ENCODE data around the gene OXNAD1.

The OXNAD1 gene

DNA sequence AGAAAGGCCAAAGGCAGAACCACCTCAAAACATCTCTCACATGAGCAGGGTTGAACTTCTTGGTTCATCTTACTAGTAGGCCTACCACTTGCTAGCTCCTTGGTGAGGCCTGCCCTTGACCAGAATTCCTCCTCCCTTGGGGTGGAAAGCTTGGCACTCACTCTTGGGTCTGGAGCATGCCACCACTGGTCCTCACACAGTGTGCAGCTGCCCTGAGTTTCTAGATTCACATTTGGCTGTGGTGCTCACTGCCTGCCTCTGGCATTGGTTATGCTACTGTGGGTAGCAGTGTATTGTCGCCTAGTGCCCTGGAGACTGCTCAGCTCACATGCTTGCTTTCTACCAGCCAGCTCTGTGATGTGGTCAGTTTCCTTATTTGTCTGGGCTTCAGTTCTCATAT lies 23.7 kb downstream of the OXNAD1 start:
- Histone ChIP-seq H3K36me3 (ENCODE audit: control insufficient read depth in 1 of 2, insufficient read depth in 2 of 2, low read depth in 1 of 2, low read length in 2 of 2) (peaks cover 0 to 25% of the 10 kb centered on the region in 2 experiments), H3K9me3 (ENCODE audit: control insufficient read depth, low read length) (peaks cover 5% of the 10 kb centered on the region), H3K4me2 (ENCODE audit: low read length, poor library complexity, severe bottlenecking) (no peak overlapping the region), H3K14ac (ENCODE audit: low read length in 2 of 2) (no peak overlapping the region), H3K18ac (ENCODE audit: low read depth in 1 of 2, low read length in 2 of 2) (no peak overlapping the region), H4K91ac (ENCODE audit: low read length) (peak overlapping the region; percentile 20), H3K4me1 (ENCODE audit: control insufficient read depth, insufficient read depth, low read depth, low read length) (no peaks in the 10 kb centered on the region), H3K23ac (ENCODE audit: low read length in 2 of 2) (no peak overlapping the region), H3K4ac (ENCODE audit: low read depth in 1 of 2, low read length in 2 of 2) (no peak overlapping the region), H2AFZ (ENCODE audit: low read depth, low read length) (no peak overlapping the region), H3K9ac (ENCODE audit: low read length) (peak overlapping the region; percentile 37), H2BK15ac (ENCODE audit: low read depth, poor library complexity, severe bottlenecking) (peak overlapping the region; percentile 56), H3K27me3 (ENCODE audit: control insufficient read depth in 1 of 2, insufficient read depth in 1 of 2, low read length in 2 of 2) (no peaks in the 10 kb centered on the region), H4K8ac (ENCODE audit: low read length) (peak overlapping the region; percentile 47), H2AK5ac (ENCODE audit: low read length, severe bottlenecking) (no peak overlapping the region), H2BK120ac (ENCODE audit: low read depth, low read length) (no peak overlapping the region), H3K4me3 (ENCODE audit: insufficient read depth in 1 of 2, low read depth in 1 of 2, low read length in 2 of 2) (no peak overlapping the region), H3K79me1 (replicated peaks; ENCODE audit: low read length, poor library complexity, severe bottlenecking) (peaks cover 5% of the 10 kb centered on the region), H3K27ac (ENCODE audit: low read length, poor library complexity, severe bottlenecking) (no peak overlapping the region), H2BK12ac (ENCODE audit: low read length in 2 of 2) (no peak overlapping the region), H2BK5ac (ENCODE audit: low read depth, low read length, poor library complexity, severe bottlenecking) (no peak overlapping the region)
- DNase-seq: no peak
- WGBS: 100% methylated on average over 1 of the region's 1 CpG

DNA sequence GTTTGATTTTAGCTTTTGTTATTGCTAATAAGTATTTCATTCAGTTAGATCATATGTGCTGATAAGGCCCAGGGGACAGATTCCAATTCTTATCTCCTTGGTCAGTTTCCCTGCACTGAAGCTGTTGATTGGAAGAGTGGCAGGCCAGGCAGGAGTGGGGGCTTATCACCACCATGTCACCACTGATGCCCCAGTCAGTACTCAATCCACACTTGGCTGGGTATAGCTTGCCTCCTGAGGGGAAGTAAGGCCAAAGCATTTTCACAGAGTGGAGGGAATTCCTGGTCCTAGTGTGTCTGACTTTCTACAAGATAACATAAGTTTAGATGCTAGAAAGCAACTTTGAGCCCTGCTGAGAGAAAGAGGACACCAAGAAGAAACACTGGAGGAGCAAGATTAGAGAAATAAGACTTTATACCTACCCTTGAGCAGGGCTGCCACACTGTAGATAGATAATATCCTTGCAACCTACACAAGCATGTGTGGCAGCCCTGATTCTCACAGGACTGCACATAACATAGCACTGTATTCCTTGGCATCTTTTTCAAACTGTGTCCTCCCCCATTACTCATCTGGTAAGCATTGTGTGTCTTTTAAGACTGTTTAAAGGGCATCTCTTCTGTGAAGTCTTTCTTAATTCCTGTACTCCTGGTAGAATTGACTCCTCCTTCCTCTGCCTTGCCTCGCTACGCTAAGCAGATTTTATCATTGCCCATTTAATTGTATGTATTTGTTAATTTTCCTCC lies 24.3 kb downstream of the OXNAD1 start:
- Histone ChIP-seq H3K4me2 (ENCODE audit: low read length, poor library complexity, severe bottlenecking) (no peak overlapping the region), H4K91ac (ENCODE audit: low read length) (no peak overlapping the region), H3K79me1 (replicated peaks; ENCODE audit: low read length, poor library complexity, severe bottlenecking) (peaks cover 5% of the 10 kb centered on the region), H3K18ac (ENCODE audit: low read depth in 1 of 2, low read length in 2 of 2) (no peak overlapping the region), H3K4me3 (ENCODE audit: insufficient read depth in 1 of 2, low read depth in 1 of 2, low read length in 2 of 2) (no peak overlapping the region), H3K9me3 (ENCODE audit: control insufficient read depth, low read length) (peaks cover 7% of the 10 kb centered on the region), H2BK5ac (ENCODE audit: low read depth, low read length, poor library complexity, severe bottlenecking) (no peak overlapping the region), H3K14ac (ENCODE audit: low read length in 2 of 2) (no peak overlapping the region), H3K4ac (ENCODE audit: low read depth in 1 of 2, low read length in 2 of 2) (no peak overlapping the region), H3K23ac (ENCODE audit: low read length in 2 of 2) (no peak overlapping the region), H4K8ac (ENCODE audit: low read length) (no peak overlapping the region), H3K36me3 (ENCODE audit: control insufficient read depth in 1 of 2, insufficient read depth in 2 of 2, low read depth in 1 of 2, low read length in 2 of 2) (peaks cover 0 to 18% of the 10 kb centered on the region in 2 experiments), H3K4me1 (ENCODE audit: control insufficient read depth, insufficient read depth, low read depth, low read length) (no peaks in the 10 kb centered on the region), H2BK15ac (ENCODE audit: low read depth, poor library complexity, severe bottlenecking) (no peak overlapping the region), H3K27me3 (ENCODE audit: control insufficient read depth in 1 of 2, insufficient read depth in 1 of 2, low read length in 2 of 2) (no peaks in the 10 kb centered on the region), H2AFZ (ENCODE audit: low read depth, low read length) (no peak overlapping the region), H2AK5ac (ENCODE audit: low read length, severe bottlenecking) (no peak overlapping the region), H3K9ac (ENCODE audit: low read length) (peak overlapping the region; percentile 37), H3K27ac (ENCODE audit: low read length, poor library complexity, severe bottlenecking) (no peak overlapping the region), H2BK120ac (ENCODE audit: low read depth, low read length) (no peak overlapping the region), H2BK12ac (ENCODE audit: low read length in 2 of 2) (no peak overlapping the region)
- no peak for DNase-seq
- WGBS: no CpG with 5 or more reads among the region's 2 CpGs

DNA sequence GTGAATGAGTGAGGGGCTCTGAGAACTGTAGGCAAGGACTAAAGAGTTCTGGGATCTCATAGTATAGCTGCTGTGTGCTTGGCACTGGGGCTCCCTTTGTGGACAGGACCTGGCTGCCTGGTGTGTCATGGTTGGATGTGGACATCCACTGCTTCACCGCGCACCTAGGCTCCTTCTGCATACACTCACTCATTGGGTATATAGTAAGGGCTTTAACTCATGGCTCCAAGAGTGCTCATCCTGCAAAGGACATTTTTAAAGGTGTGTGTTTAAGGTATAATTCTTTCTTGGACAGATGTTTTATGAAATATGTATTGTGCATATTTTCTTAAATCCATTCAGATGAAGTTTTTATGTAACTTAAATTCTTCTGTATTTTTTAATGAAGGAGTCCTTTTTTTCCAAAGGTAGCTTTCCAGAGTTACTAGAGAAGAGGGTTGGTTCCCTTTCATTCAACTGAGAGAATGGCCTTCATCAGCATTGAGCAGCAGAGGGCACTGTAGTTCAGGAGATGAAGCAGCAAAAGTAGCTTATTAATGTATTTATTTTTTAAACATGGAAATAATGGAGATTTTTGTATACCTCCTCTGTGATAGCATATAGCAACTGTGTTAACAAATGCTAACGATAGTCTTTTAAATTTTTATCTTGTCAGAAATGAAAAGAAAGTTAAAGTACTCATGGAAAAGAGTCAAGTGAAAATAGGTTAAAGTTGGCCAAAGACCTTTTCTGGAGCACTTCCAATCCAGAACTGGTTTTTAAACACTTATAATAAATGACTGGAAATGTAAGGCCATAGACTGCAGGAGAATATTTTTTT lies 25.2 kb downstream of the OXNAD1 start:
- Histone ChIP-seq H2BK120ac (ENCODE audit: low read depth, low read length) (no peak overlapping the region), H2AK5ac (ENCODE audit: low read length, severe bottlenecking) (no peak overlapping the region), H3K4me3 (ENCODE audit: insufficient read depth in 1 of 2, low read depth in 1 of 2, low read length in 2 of 2) (no peak overlapping the region), H3K9ac (ENCODE audit: low read length) (peak overlapping the region; percentile 37), H3K18ac (ENCODE audit: low read depth in 1 of 2, low read length in 2 of 2) (no peak overlapping the region), H4K8ac (ENCODE audit: low read length) (no peak overlapping the region), H2AFZ (ENCODE audit: low read depth, low read length) (no peak overlapping the region), H4K91ac (ENCODE audit: low read length) (no peak overlapping the region), H3K14ac (ENCODE audit: low read length in 2 of 2) (no peak overlapping the region), H3K23ac (ENCODE audit: low read length in 2 of 2) (no peak overlapping the region), H3K36me3 (ENCODE audit: control insufficient read depth in 1 of 2, insufficient read depth in 2 of 2, low read depth in 1 of 2, low read length in 2 of 2) (peaks cover 0 to 16% of the 10 kb centered on the region in 2 experiments), H2BK5ac (ENCODE audit: low read depth, low read length, poor library complexity, severe bottlenecking) (no peak overlapping the region), H3K4ac (ENCODE audit: low read depth in 1 of 2, low read length in 2 of 2) (peak overlapping the region in 1 of 2 experiments; percentile 48), H3K79me1 (replicated peaks; ENCODE audit: low read length, poor library complexity, severe bottlenecking) (peaks cover 5% of the 10 kb centered on the region), H3K4me2 (ENCODE audit: low read length, poor library complexity, severe bottlenecking) (no peak overlapping the region), H3K4me1 (ENCODE audit: control insufficient read depth, insufficient read depth, low read depth, low read length) (no peaks in the 10 kb centered on the region), H3K27ac (ENCODE audit: low read length, poor library complexity, severe bottlenecking) (no peak overlapping the region), H3K9me3 (ENCODE audit: control insufficient read depth, low read length) (peaks cover 7% of the 10 kb centered on the region), H2BK15ac (ENCODE audit: low read depth, poor library complexity, severe bottlenecking) (no peak overlapping the region), H2BK12ac (ENCODE audit: low read length in 2 of 2) (peak overlapping the region in 1 of 2 experiments; percentile 27), H3K27me3 (ENCODE audit: control insufficient read depth in 1 of 2, insufficient read depth in 1 of 2, low read length in 2 of 2) (no peaks in the 10 kb centered on the region)
- WGBS: 40% methylated on average over 1 of the region's 3 CpGs
- peak; percentile 65 for DNase-seq

DNA sequence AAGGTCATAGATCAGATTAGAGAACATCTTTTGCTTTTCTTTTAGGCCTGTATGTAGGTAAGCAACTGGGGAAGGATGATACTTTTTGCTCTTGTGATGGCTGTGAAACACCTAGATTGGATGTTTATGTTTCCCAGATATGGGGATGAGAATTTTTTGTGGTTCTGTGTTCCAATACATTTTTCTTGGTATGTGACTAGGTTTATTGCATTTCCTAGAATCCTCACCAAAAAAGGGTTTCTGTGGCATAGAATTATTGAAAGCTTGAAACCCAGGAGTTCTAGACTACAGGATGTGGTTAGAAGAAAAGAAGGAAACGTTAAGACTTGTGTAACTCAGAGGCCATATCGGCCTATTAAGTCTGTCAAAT lies 25.8 kb downstream of the OXNAD1 start:
- Histone ChIP-seq H2BK120ac (ENCODE audit: low read depth, low read length) (no peak overlapping the region), H3K27me3 (ENCODE audit: control insufficient read depth in 1 of 2, insufficient read depth in 1 of 2, low read length in 2 of 2) (no peaks in the 10 kb centered on the region), H2AFZ (ENCODE audit: low read depth, low read length) (no peak overlapping the region), H2AK5ac (ENCODE audit: low read length, severe bottlenecking) (no peak overlapping the region), H3K9me3 (ENCODE audit: control insufficient read depth, low read length) (peaks cover 7% of the 10 kb centered on the region), H3K18ac (ENCODE audit: low read depth in 1 of 2, low read length in 2 of 2) (no peak overlapping the region), H3K4ac (ENCODE audit: low read depth in 1 of 2, low read length in 2 of 2) (no peak overlapping the region), H3K36me3 (ENCODE audit: control insufficient read depth in 1 of 2, insufficient read depth in 2 of 2, low read depth in 1 of 2, low read length in 2 of 2) (peaks cover 0 to 22% of the 10 kb centered on the region in 2 experiments), H3K27ac (ENCODE audit: low read length, poor library complexity, severe bottlenecking) (no peak overlapping the region), H4K8ac (ENCODE audit: low read length) (no peak overlapping the region), H2BK15ac (ENCODE audit: low read depth, poor library complexity, severe bottlenecking) (no peak overlapping the region), H3K4me1 (ENCODE audit: control insufficient read depth, insufficient read depth, low read depth, low read length) (no peaks in the 10 kb centered on the region), H3K79me1 (replicated peaks; ENCODE audit: low read length, poor library complexity, severe bottlenecking) (peaks cover 5% of the 10 kb centered on the region), H3K14ac (ENCODE audit: low read length in 2 of 2) (no peak overlapping the region), H3K4me3 (ENCODE audit: insufficient read depth in 1 of 2, low read depth in 1 of 2, low read length in 2 of 2) (no peak overlapping the region), H2BK12ac (ENCODE audit: low read length in 2 of 2) (no peak overlapping the region), H3K4me2 (ENCODE audit: low read length, poor library complexity, severe bottlenecking) (no peak overlapping the region), H3K9ac (ENCODE audit: low read length) (no peak overlapping the region), H4K91ac (ENCODE audit: low read length) (no peak overlapping the region), H2BK5ac (ENCODE audit: low read depth, low read length, poor library complexity, severe bottlenecking) (no peak overlapping the region), H3K23ac (ENCODE audit: low read length in 2 of 2) (no peak overlapping the region)
- peak; percentile 39 for DNase-seq
- 17% methylated on average over 1 of the region's 2 CpGs for WGBS

Measured in mesenchymal stem cell (in vitro differentiated cells and primary cell).